ENCODE measurements around the gene FNBP1. TPM values are rescaled to one million over a fixed set of nuclear protein-coding genes. Genes with fewer than 3 reads are reported as not detected.

The FNBP1 gene
- total and polyA plus RNA-seq, 4 donors: 16.0 to 94.3 (median 29.5) TPM

DNA sequence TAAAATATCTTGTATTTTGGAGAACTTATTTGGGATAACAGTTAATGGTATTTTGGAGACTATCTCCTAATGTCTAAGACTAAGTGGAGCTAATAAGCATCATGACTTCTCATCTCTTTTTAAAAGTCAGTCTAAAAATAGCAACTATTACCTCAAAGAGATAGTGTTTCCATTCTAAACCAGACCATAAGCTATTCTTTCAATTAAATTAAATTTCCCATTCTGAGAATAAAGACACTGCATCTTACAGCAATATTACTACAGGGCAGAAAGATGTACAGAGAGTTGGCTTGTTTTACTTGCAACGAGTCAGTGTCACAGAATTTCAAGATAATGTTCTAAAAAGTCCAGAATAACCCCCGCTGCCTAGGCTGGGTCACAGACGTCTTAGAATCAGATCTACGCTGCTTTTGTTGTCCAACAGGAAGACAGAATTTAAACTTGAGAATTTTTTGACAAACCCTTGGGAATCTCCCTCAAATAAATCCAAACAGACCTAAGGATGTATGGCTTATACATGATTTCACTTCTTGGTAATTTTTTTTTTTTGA, 108.9 kb downstream of the FNBP1 start:
- DNase-seq: peak in 1 of 3 donors; percentile 5
- H3K27ac ChIP-seq (ENCODE audit: low read depth in 1 of 2, low read length in 1 of 2): no peak overlapping the region

DNA sequence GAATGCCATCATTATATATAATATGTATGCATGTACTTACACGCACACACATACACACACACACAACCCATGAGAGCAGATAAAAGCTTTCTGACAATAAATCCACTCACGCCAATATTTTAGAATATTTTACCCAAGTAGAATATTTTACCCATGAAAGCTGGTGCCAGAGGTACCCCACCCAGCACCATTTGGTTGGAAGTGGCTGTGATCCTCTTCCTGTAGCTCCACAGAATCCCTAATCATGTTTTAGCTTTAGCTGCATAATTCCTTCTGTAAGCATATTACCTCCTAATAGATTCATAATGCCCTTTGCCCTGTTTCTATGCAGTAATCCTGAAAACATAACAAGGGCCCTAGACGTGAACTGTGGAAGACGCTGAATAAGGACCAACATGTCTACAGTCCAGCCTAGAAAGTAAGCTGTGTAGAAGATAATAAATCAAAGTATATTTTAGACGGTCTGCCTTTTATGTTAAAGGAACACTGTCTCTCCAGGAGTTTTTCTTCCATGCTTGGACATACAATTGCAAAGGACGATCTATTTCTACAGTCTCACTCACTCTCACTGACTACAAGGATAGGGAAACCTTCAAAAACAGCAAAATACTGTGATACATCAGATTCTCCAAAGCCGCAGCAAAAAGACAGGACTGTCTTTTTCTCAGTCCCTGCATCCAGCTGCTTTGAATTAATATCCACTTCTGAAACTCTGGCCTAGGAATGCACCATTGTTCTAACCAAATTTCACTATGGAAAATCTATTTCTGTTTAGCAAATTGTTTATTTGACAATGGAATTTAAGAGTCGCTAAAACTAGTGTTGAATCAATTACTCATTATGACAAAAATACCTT, 109.6 kb downstream of the FNBP1 start:
- Histone ChIP-seq H3K36me3 (ENCODE audit: control insufficient read depth in 4 of 4, insufficient read depth in 4 of 4, low read length in 4 of 4) (peaks cover 0 to 4% (median 2%) of the 10 kb centered on the region in 4 donors), H3K9ac (ENCODE audit: insufficient read depth in 1 of 2, low read length in 2 of 2) (no peak overlapping the region), H3K4me1 (ENCODE audit: control insufficient read depth in 5 of 5, insufficient read depth in 5 of 5, low read length in 5 of 5) (peaks cover 3 to 18% (median 8%) of the 10 kb centered on the region in 5 donors), H3K4me3 (no peak overlapping the region), H3K9me3 (ENCODE audit: control insufficient read depth in 4 of 4, insufficient read depth in 3 of 4, low read length in 3 of 4) (no peaks in the 10 kb centered on the region), H3K27ac (ENCODE audit: low read depth in 1 of 2, low read length in 1 of 2) (peak overlapping the region in 1 of 2 donors; percentile 21), H3K27me3 (ENCODE audit: control insufficient read depth in 3 of 3, insufficient read depth in 3 of 3, low read length in 2 of 3) (no peaks in the 10 kb centered on the region)
- no peak for ATAC-seq (ENCODE audit: insufficient read depth, low FRiP score)
- WGBS, 2 donors: 68 to 74% methylated on average over 8 of the region's 8 CpGs
- TF ChIP-seq, protein P1, sequence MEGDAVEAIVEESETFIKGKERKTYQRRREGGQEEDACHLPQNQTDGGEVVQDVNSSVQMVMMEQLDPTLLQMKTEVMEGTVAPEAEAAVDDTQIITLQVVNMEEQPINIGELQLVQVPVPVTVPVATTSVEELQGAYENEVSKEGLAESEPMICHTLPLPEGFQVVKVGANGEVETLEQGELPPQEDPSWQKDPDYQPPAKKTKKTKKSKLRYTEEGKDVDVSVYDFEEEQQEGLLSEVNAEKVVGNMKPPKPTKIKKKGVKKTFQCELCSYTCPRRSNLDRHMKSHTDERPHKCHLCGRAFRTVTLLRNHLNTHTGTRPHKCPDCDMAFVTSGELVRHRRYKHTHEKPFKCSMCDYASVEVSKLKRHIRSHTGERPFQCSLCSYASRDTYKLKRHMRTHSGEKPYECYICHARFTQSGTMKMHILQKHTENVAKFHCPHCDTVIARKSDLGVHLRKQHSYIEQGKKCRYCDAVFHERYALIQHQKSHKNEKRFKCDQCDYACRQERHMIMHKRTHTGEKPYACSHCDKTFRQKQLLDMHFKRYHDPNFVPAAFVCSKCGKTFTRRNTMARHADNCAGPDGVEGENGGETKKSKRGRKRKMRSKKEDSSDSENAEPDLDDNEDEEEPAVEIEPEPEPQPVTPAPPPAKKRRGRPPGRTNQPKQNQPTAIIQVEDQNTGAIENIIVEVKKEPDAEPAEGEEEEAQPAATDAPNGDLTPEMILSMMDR (IDR thresholded peaks at IDR 0.05; ENCODE audit: control extremely low read depth, extremely low read depth): no peak
- DNase-seq: peak in 2 of 3 donors; percentile 14 to 22

More for the DNA sequence above, 108.9 kb downstream of the FNBP1 start:
- no peak for ATAC-seq (ENCODE audit: insufficient read depth, low FRiP score)
- H3K9ac ChIP-seq (ENCODE audit: insufficient read depth in 1 of 2, low read length in 2 of 2): no peak overlapping the region
- H3K27me3 ChIP-seq (ENCODE audit: control insufficient read depth in 3 of 3, insufficient read depth in 3 of 3, low read length in 2 of 3): no peaks in the 10 kb centered on the region
- no peak overlapping the region for H3K4me3 ChIP-seq
- TF ChIP-seq, protein P1 (IDR thresholded peaks at IDR 0.05; ENCODE audit: control extremely low read depth, extremely low read depth): no peak
- peaks cover 0 to 3% (median 1%) of the 10 kb centered on the region in 4 donors for H3K36me3 ChIP-seq (ENCODE audit: control insufficient read depth in 4 of 4, insufficient read depth in 4 of 4, low read length in 4 of 4)
- WGBS, 2 donors: 62 to 69% methylated on average over 4 of the region's 4 CpGs
- no peaks in the 10 kb centered on the region for H3K9me3 ChIP-seq (ENCODE audit: control insufficient read depth in 4 of 4, insufficient read depth in 3 of 4, low read length in 3 of 4)
- H3K4me1 ChIP-seq (ENCODE audit: control insufficient read depth in 5 of 5, insufficient read depth in 5 of 5, low read length in 5 of 5): peaks cover 3 to 21% (median 8%) of the 10 kb centered on the region in 5 donors

DNA sequence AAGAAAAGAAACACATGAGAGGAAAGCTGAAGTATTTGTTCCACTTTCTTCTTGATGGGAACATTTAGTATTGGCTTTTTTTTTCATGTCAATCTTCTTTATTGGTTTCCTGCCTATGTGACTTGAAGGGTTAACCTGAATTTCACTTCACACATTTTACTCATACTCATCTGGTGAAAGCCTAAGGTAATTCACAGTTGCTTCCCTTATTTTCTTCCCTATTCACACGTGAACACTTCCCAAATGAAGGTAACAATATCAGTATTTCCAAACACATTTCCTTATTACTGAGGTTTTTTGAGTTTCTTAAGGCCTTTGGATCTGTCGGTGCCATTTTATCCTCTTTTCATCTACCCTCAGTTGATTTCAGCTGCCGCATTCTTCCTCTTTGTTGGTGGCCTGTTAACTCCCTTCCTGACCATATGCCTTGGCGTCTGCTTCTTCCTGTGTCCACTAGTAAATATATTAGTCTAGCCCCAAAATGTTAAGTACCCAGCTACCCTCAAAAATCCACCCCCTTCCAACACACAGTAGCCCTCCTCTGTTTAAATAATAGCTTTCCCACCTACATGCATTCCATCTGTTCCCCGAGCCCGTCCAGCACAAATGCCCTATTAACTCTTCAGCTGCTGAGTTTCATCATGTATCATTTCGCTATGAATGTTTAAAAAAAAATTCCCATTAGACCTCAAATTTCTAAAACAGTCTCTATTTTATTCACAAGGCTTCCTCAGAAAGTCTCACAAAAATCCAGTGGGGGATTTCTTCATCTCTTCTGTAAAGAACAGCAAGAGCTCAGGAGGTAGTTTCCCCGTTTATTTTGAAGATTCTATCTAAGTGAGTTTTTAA, 110.5 kb downstream of the FNBP1 start:
- H3K27ac ChIP-seq (ENCODE audit: low read depth in 1 of 2, low read length in 1 of 2): peak overlapping the region; percentile 35 to 56
- ATAC-seq (ENCODE audit: insufficient read depth, low FRiP score) (no peak), DNase-seq (peak in 2 of 3 donors; percentile 34 to 53)
- H3K9me3 ChIP-seq (ENCODE audit: control insufficient read depth in 4 of 4, insufficient read depth in 3 of 4, low read length in 3 of 4): no peaks in the 10 kb centered on the region
- H3K9ac ChIP-seq (ENCODE audit: insufficient read depth in 1 of 2, low read length in 2 of 2): no peak overlapping the region
- no peaks in the 10 kb centered on the region for H3K27me3 ChIP-seq (ENCODE audit: control insufficient read depth in 3 of 3, insufficient read depth in 3 of 3, low read length in 2 of 3)
- H3K4me3 ChIP-seq: no peak overlapping the region
- H3K36me3 ChIP-seq (ENCODE audit: control insufficient read depth in 4 of 4, insufficient read depth in 4 of 4, low read length in 4 of 4): peaks cover 0 to 5% (median 2%) of the 10 kb centered on the region in 4 donors
- 15 to 20% methylated on average over 8 of the region's 8 CpGs for WGBS, 2 donors
- H3K4me1 ChIP-seq (ENCODE audit: control insufficient read depth in 5 of 5, insufficient read depth in 5 of 5, low read length in 5 of 5): peaks cover 3 to 16% (median 6%) of the 10 kb centered on the region in 5 donors
- TF ChIP-seq, protein P1 (IDR thresholded peaks at IDR 0.05; ENCODE audit: control extremely low read depth, extremely low read depth): no peak
